Body of pancreas (tissue), 4 donors: ENCODE measurements around the gene ZNF200.

Experiments
- POLR2A ChIP-seq, 3 donors: fragments of 450-650 bp; IDR thresholded peaks; one replicate each; pipeline ENCODE4 v1.6.1; 2016; ENCODE audit warnings: antibody characterized with exemption in 3 of 3, mild to moderate bottlenecking in 2 of 3
- TF ChIP-seq, protein P1 (sequence below), 7 experiments: fragments of 450-650 bp in 4 of 7; fragments of 200-600 bp in 3 of 7; sonication (generic) in 3 of 7; IDR thresholded peaks; one replicate each; pipeline ENCODE4 v1.5.1; 2016 to 2019; ENCODE audit warnings: antibody characterized with exemption in 7 of 7

DNA sequence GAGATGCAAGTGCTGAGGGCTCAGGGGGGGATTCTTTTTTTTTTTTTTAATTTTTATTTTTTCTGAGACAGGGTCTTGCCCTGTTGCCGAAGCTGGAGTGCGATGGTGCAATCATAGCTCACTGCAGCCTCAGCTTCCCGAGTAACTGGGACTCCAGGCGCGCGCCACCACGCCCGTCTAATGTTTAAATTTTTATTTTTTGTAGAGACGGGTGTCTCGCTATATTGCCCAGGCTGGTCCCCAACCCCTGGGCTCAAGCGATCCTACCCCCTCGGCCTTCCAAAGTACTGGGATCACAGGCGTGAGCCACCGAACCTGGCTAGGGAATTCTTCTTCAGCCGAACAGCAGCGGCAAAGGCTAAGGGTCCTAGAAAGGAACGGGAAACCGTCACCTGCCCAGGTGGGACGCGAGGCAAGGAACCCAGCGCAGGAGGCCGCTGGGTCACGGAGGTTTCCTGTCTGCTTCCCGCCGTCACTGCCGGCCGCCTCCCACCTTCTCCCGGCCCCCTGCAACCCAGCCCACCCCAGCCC is 60.3 kb downstream of the ZNF200 start:
- TF ChIP-seq, protein P1, sequence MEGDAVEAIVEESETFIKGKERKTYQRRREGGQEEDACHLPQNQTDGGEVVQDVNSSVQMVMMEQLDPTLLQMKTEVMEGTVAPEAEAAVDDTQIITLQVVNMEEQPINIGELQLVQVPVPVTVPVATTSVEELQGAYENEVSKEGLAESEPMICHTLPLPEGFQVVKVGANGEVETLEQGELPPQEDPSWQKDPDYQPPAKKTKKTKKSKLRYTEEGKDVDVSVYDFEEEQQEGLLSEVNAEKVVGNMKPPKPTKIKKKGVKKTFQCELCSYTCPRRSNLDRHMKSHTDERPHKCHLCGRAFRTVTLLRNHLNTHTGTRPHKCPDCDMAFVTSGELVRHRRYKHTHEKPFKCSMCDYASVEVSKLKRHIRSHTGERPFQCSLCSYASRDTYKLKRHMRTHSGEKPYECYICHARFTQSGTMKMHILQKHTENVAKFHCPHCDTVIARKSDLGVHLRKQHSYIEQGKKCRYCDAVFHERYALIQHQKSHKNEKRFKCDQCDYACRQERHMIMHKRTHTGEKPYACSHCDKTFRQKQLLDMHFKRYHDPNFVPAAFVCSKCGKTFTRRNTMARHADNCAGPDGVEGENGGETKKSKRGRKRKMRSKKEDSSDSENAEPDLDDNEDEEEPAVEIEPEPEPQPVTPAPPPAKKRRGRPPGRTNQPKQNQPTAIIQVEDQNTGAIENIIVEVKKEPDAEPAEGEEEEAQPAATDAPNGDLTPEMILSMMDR (IDR thresholded peaks at IDR 0.05): no peak
- no peak for TF ChIP-seq POLR2A (IDR thresholded peaks at IDR 0.05)
